ENCODE measurements around the gene RIPOR2. TPM values are rescaled to one million over a fixed set of nuclear protein-coding genes. Genes with fewer than 3 reads are reported as not detected.

RIPOR2 gene
- total and polyA plus RNA-seq, 7 donors = 1.6 to 29.7 (median 6.1) TPM

DNA sequence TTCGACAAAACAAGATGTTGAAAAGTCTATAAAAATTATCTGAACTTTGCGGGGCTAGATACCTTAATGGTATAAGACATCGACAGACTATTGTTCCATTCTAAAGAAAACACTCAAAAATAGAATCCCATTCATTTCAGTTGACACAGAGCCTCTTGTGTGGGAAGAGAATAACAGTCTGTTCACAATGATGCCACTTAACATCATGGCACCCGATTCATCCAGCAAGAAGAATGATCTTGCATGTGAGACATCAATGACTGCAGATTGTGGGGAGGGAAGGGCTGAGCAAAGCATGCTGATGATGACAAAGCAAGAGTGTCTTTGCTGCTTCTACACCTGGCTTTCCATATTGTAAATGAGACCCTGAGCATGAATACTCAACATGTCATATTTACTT, 87.3 kb downstream of the RIPOR2 start:
- WGBS, 2 donors = 96 to 97% methylated on average over 4 of the region's 4 CpGs
- no peaks in the 10 kb centered on the region for H3K9me3 ChIP-seq
- H3K27ac ChIP-seq = no peak overlapping the region
- TF ChIP-seq EP300 (IDR thresholded peaks at IDR 0.05) (no peak), POLR2AphosphoS5 (IDR thresholded peaks at IDR 0.05) (no peak), CTCF (IDR thresholded peaks at IDR 0.05) (no peak), POLR2A (IDR thresholded peaks at IDR 0.05) (no peak)
- H3K4me1 ChIP-seq = no peaks in the 10 kb centered on the region
- intact Hi-C loops (cut with DNase I) = no loop called here
- peaks cover 0 to 14% (median 0%) of the 10 kb centered on the region in 4 donors for H3K36me3 ChIP-seq
- no peaks in the 10 kb centered on the region for H3K27me3 ChIP-seq
- H3K4me3 ChIP-seq = no peak overlapping the region
- DNase-seq = no peak

GRCh38 chr6:24847402-24847801, 88.4 kb downstream of the RIPOR2 start:
- peaks cover 0 to 20% (median 0%) of the 10 kb centered on the region in 4 donors for H3K36me3 ChIP-seq
- no peak overlapping the region for H3K27ac ChIP-seq
- no peak for TF ChIP-seq POLR2AphosphoS5 (IDR thresholded peaks at IDR 0.05)
- no peak for DNase-seq
- WGBS, 2 donors = 93% methylated on average over 7 of the region's 7 CpGs
- H3K4me3 ChIP-seq = no peak overlapping the region
- no peaks in the 10 kb centered on the region for H3K27me3 ChIP-seq
- H3K4me1 ChIP-seq = no peaks in the 10 kb centered on the region
- no peaks in the 10 kb centered on the region for H3K9me3 ChIP-seq
- intact Hi-C loops (cut with DNase I) = no loop called here

GRCh38 chr6:24845578-24845977, 90.2 kb downstream of the RIPOR2 start:
- TF ChIP-seq POLR2A (IDR thresholded peaks at IDR 0.05) = no peak
- TF ChIP-seq EP300 (IDR thresholded peaks at IDR 0.05) = no peak
- TF ChIP-seq POLR2AphosphoS5 (IDR thresholded peaks at IDR 0.05) = no peak
- no peak for DNase-seq
- intact Hi-C loops (cut with DNase I) = no loop called here
- H3K9me3 ChIP-seq = no peaks in the 10 kb centered on the region
- no peak overlapping the region for H3K27ac ChIP-seq
- WGBS, 2 donors = 92 to 94% methylated on average over 4 of the region's 4 CpGs
- H3K4me1 ChIP-seq = no peaks in the 10 kb centered on the region
- H3K27me3 ChIP-seq = no peaks in the 10 kb centered on the region
- peaks cover 0 to 25% (median 0%) of the 10 kb centered on the region in 4 donors for H3K36me3 ChIP-seq
- no peak overlapping the region for H3K4me3 ChIP-seq

DNA sequence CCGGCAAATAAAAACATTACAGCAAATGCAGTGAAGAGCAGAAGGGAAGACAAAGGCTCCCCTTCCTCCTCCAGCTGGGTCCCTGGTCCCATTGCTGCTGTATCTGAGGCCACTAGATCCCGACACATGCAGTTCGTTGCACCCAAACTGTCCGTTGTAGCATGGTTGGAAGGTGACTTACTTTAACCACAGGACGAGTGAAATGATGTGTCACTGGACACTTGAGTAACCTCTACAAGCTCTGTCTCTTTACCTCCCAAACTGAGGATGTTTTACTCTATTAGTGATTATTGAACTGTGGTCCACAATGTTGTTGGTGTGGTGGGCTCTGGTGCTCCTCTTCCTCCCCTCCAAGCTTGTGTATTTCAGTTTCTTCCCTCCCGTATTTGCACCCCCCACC, 90.9 kb downstream of the RIPOR2 start:
- 88 to 94% methylated on average over 6 of the region's 6 CpGs for WGBS, 2 donors
- Histone ChIP-seq H3K27me3 (no peaks in the 10 kb centered on the region), H3K27ac (no peak overlapping the region), H3K4me3 (no peak overlapping the region), H3K9me3 (no peaks in the 10 kb centered on the region), H3K36me3 (peaks cover 0 to 20% (median 0%) of the 10 kb centered on the region in 4 donors), H3K4me1 (no peaks in the 10 kb centered on the region)
- intact Hi-C loops (cut with DNase I) = no loop called here
- DNase-seq = no peak
- TF ChIP-seq EP300 (IDR thresholded peaks at IDR 0.05) = no peak
- TF ChIP-seq CTCF (IDR thresholded peaks at IDR 0.05) = no peak
- TF ChIP-seq POLR2AphosphoS5 (IDR thresholded peaks at IDR 0.05) = no peak
- TF ChIP-seq POLR2A (IDR thresholded peaks at IDR 0.05) = no peak

GRCh38 chr6:24844061-24844460, 91.7 kb downstream of the RIPOR2 start:
- H3K4me1 ChIP-seq = no peaks in the 10 kb centered on the region
- no peaks in the 10 kb centered on the region for H3K9me3 ChIP-seq
- peaks cover 0 to 12% (median 0%) of the 10 kb centered on the region in 4 donors for H3K36me3 ChIP-seq
- H3K4me3 ChIP-seq = no peak overlapping the region
- no peak overlapping the region for H3K27ac ChIP-seq
- no peaks in the 10 kb centered on the region for H3K27me3 ChIP-seq
- intact Hi-C loops (cut with DNase I) = no loop called here
- TF ChIP-seq CTCF (IDR thresholded peaks at IDR 0.05) = no peak
- no peak for TF ChIP-seq POLR2A (IDR thresholded peaks at IDR 0.05)
- no peak for TF ChIP-seq EP300 (IDR thresholded peaks at IDR 0.05)
- TF ChIP-seq POLR2AphosphoS5 (IDR thresholded peaks at IDR 0.05) = no peak
- 87 to 91% methylated on average over 1 of the region's 1 CpG for WGBS, 2 donors
- no peak for DNase-seq

DNA sequence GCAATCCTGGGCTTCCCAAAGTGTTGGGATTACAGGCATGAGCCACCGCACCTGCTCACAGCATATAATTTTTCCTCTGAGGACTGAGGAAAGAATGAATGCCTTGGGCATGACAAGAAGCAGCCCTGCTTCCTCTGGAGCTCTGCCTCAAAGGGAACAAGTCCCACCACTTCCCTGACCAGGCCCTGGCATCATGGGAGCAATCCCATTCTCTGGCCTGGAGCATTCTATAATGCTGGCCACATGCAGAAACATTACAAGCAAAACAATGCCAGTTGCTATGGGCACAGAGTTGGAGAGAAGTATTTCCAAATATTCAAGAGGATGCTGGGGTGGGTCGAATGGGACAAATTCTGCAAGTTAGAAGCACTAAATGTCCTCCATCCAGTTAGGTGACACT, 95.6 kb downstream of the RIPOR2 start:
- Histone ChIP-seq H3K36me3 (peaks cover 0 to 12% (median 0%) of the 10 kb centered on the region in 4 donors), H3K27me3 (no peaks in the 10 kb centered on the region), H3K27ac (no peak overlapping the region), H3K9me3 (no peaks in the 10 kb centered on the region), H3K4me1 (peaks cover 0 to 5% (median 2%) of the 10 kb centered on the region in 4 donors), H3K4me3 (no peak overlapping the region)
- TF ChIP-seq POLR2A (IDR thresholded peaks at IDR 0.05) (no peak), POLR2AphosphoS5 (IDR thresholded peaks at IDR 0.05) (no peak), EP300 (IDR thresholded peaks at IDR 0.05) (no peak), CTCF (IDR thresholded peaks at IDR 0.05) (no peak)
- intact Hi-C loops (cut with DNase I) = no loop called here
- DNase-seq = no peak
- WGBS, 2 donors = 87 to 91% methylated on average over 2 of the region's 2 CpGs
